Mucosa of gallbladder (tissue), 1 donor: Measurements from ENCODE around the gene MIF. TPM values are rescaled to one million over a fixed set of nuclear protein-coding genes. Genes with fewer than 3 reads are reported as not detected.
"Not testable (repeated sequence)": the region's sequence is repeated elsewhere in the genome, so short reads cannot be mapped to it uniquely, and the experiment has no call there.

ENCODE experiments used
- DNase-seq: peaks from one replicate; pipeline ENCODE4 v3.0.0-alpha.2; 2020; ENCODE audit warnings: low spot score
- total RNA-seq: library from RNA; stranded (reverse); gene quantifications from one replicate; pipeline ENCODE4 v1.2.1, GENCODE V29; 2021
- donor health status: DM: no; HTN: no; CAD: no.

MIF gene
- total RNA-seq, 1 donor from 2014 or later = 668 TPM

- no peak for DNase-seq
These were observed 18.4 kb upstream of the MIF start for GRCh38 chr22:23875801-23876200.

DNA sequence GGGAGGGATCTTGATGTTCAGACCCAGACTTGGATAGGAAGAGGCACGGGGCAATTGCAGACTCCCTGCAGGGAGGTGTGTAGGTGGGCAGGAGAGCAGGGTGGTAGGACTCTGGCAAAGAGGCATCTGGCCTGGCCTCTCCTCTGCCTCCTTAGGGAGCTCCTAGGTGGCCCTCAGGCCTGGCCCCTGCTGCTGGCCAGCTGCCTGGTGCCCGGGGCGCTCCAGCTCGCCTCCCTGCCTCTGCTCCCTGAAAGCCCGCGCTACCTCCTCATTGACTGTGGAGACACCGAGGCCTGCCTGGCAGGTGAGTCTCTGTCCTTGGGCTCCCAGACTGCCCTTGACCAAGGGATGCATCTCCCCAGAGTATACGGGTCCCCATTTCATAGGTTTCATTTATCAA, 16.6 kb upstream of the MIF start:
- no peak for DNase-seq

DNA sequence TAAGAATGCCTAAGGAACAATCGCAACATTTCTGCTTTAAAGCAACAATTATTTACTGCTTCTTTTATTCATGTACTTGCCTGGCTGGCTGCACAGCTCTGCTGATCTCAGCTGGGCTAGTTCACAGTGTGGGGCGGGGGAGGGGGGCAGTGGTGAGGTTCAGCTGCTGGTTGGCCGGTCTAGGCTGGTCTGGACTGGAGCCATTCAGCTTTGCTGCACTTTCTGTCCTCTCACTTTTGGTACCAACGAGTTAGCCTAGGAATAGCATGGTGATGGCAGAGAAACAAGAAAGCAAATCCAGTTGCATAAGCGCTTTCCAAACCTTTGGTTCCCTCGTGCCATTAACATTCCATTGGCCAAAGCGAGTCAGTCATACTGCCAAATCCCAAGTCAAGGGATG, 16.0 kb upstream of the MIF start:
- DNase-seq = no peak

DNA sequence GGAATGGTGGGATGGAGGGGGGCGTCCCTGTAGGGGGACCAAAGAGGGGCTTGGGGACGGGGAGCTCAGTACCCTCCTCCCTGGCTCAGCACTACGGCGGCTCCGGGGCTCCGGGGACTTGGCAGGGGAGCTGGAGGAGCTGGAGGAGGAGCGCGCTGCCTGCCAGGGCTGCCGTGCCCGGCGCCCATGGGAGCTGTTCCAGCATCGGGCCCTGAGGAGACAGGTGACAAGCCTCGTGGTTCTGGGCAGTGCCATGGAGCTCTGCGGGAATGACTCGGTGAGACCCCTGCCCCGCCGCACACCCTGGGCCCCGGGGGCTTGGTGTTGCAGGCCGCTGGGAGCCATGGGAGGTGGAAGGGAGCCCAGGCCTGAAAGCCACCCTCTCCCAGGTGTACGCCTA, 11.8 kb upstream of the MIF start:
- DNase-seq = no peak

DNA sequence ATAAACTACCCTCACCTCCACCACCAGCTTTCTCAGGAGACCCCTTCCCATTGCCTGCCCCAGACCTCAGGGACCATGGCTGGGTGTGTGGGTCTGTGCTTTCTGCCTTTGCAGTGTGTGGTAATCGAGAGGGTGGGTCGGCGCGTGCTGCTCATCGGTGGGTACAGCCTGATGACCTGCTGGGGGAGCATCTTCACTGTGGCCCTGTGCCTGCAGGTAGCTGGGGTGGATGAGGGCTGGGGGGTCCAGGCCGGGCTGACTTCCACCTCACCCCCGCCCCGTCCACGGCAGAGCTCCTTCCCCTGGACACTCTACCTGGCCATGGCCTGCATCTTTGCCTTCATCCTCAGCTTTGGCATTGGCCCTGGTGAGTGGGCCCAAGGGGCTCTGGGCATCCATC, 10.5 kb upstream of the MIF start:
- DNase-seq = no peak

DNA sequence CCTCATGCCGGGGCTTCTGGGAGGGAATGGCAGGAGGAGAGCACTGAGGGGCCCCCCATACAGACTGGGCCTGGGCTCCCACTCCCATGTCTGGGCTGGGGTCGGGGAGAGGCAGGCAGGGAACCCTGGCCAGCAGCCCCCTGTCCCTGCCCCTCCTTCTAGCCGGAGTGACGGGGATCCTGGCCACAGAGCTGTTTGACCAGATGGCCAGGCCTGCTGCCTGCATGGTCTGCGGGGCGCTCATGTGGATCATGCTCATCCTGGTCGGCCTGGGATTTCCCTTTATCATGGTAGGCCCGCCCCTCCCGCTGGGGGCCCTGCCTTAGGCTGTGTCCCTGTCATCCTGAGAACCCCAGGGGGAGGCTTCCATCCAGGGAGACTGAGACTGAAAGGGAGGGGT, 10.0 kb upstream of the MIF start:
- DNase-seq = no peak

DNA sequence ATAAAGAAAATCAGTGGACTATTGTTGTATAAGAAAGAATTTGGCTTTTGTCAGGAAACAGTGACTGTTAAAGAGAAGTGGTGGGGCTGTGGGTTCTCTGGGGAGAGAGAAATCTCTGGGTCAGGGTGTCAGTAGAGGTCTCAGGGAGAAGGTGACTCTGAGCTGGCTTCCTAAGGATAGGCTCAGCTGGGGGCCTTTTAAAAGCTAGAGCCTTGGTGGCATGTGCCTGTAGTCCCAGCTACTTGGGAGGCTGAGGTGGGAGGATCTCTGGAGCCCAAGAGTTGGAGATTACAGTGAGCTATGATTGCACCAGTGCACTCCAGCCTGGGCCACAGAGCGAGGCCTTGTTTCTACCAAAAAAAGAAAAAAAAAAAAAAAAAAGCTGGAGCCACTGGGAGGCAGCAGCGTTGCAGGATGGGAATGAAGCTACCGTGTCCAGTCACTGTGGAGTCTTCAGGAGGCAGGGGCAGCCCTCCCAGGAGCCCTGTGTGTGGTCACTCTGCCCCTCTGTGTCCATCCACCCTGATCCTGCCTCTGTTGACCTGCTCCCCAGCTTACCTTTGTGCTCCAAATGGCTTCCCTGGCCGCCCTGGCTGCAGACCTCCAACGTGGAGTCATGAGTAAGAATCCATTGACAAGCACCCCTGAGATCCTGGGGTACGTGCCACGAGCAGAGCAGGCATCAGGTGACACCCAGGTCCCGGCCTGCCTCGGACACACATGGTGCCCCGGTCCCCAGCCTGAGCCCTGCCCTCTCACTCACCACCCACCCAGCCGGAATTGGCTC, 5.4 kb upstream of the MIF start:
- DNase-seq = no peak

DNA sequence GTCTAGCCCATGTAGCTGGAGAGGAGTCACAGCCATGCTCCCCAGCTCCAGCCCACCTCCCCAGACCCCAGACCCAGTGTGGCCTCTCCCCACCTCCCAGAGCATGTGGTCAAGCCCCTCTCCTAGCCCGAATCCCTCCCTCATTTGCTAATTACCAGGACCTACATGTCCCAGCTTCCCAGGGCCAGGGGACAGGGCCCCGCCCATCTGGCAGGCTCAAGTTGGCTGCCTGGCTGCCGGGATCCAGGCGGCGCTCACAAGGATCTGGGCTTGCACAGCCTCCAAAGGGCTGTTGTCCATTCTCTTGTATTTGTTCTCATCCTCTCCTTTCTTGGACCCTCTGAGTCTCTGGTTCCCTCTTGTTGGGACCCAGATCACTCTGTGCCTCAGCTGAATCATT, 4.6 kb upstream of the MIF start:
- no peak for DNase-seq

- DNase-seq = no peak
These were observed 2.5 kb upstream of the MIF start for GRCh38 chr22:23891726-23892125.

GRCh38 chr22:23892130-23892529, 2.1 kb upstream of the MIF start:
- no peak for DNase-seq

- no peak for DNase-seq
These were observed 1.5 kb upstream of the MIF start for GRCh38 chr22:23892706-23893105.

DNA sequence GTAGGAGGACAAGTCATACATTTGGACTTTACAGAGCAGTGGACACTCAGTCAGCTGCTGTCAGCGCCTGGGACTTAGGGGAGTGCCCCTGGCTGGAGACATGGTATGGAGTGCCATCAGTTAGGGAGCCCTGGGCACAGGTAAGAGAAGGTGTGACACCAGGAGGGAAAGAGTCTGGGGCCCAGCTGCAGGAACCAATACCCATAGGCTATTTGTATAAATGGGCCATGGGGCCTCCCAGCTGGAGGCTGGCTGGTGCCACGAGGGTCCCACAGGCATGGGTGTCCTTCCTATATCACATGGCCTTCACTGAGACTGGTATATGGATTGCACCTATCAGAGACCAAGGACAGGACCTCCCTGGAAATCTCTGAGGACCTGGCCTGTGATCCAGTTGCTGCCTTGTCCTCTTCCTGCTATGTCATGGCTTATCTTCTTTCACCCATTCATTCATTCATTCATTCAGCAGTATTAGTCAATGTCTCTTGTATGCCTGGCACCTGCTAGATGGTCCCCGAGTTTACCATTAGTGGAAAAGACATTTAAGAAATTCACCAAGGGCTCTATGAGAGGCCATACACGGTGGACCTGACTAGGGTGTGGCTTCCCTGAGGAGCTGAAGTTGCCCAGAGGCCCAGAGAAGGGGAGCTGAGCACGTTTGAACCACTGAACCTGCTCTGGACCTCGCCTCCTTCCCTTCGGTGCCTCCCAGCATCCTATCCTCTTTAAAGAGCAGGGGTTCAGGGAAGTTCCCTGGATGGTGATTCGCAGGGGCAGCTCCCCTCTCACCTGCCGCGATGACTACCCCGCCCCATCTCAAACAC, 850 bp upstream of the MIF start:
- no peak for DNase-seq

DNA sequence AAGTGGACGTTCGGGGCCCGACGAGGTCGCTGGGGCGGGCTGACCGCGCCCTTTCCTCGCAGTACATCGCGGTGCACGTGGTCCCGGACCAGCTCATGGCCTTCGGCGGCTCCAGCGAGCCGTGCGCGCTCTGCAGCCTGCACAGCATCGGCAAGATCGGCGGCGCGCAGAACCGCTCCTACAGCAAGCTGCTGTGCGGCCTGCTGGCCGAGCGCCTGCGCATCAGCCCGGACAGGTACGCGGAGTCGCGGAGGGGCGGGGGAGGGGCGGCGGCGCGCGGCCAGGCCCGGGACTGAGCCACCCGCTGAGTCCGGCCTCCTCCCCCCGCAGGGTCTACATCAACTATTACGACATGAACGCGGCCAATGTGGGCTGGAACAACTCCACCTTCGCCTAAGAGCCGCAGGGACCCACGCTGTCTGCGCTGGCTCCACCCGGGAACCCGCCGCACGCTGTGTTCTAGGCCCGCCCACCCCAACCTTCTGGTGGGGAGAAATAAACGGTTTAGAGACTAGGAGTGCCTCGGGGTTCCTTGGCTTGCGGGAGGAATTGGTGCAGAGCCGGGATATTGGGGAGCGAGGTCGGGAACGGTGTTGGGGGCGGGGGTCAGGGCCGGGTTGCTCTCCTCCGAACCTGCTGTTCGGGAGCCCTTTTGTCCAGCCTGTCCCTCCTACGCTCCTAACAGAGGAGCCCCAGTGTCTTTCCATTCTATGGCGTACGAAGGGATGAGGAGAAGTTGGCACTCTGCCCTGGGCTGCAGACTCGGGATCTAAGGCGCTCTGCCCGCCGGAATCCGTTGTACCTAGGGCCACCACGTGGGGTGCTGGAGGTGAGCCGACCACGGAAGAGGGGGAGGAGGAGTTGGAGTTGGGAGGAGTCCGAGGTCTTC, 771 bp downstream of the MIF start:
- DNase-seq = peak; percentile 75

DNA sequence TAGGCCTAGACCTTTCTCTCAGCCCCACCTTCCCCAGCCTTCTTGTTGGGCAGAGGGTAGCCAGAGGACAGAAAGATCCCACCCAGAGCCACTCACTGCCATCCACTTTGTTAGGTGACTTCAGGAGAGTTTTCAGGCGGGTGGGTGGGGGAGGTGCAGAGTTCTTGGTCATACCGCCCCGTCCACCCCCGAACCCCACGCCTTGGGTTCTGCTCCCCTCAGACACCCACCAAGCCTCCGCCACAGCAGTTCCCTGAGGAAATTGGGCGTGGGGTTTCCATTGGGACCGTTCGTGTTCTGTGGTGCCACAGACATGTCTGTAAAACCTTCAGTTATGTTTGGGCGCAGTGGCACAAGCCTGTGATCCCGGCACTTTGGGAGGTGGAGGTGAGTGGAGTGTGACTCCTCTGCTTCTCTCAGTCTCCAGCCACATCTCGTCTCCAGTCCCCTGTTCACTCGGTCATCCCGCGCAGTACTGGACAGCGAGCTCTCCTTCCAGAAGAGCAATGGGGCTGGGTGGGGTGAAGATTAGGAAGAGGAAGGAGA, 1.5 kb downstream of the MIF start:
- DNase-seq = no peak

- no peak for DNase-seq
These were observed 2.0 kb downstream of the MIF start for GRCh38 chr22:23896166-23896522.

GRCh38 chr22:23896523-23897186, 2.5 kb downstream of the MIF start:
- DNase-seq = no peak

- DNase-seq = no peak
These were observed 3.1 kb downstream of the MIF start for GRCh38 chr22:23897320-23897719.

DNA sequence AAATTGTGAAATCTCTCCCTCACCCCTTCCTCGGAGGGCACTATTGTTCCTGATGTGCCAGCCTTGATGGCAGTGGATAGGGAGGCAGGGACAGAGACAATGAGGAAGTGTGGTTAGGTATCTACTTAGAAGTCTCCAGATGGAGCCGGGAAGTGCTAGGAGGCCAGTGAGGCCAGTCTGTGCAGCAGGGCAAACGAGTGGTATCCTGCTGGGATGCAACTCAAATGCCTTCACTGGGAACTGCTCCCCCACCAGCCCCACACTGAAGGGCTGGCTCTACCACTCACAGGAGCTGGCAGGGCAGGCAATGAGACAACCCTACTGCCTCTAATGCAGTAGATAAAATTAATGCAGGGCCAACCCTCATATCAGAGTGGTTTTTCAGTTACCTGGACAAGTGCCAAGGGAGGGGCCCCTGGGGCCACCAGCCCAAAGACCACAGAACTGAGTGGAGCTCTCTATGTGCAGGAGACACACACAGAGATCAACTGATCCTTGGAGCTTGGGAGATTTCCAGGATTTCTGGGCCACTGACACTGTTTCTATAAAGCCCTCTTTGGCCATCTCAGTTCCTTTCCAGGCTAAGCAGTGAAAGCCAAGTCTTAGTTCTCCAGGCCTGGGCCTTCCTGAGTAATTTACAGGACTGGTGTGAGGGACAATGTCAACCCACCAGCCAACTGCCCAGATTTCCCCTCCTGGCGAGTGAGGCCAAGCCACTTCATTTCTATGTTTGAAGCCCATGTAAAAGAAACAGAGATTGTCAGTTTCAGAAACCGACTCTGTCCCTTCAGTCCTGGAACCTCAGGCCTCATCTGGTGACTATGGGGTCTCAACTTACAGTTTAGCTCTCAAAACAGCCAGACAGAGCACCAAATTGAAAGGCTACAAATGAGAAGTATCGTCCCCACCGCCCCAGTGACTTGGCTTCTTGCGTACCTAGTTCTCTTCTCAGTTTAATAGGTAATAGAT, 4.1 kb downstream of the MIF start:
- no peak for DNase-seq

DNA sequence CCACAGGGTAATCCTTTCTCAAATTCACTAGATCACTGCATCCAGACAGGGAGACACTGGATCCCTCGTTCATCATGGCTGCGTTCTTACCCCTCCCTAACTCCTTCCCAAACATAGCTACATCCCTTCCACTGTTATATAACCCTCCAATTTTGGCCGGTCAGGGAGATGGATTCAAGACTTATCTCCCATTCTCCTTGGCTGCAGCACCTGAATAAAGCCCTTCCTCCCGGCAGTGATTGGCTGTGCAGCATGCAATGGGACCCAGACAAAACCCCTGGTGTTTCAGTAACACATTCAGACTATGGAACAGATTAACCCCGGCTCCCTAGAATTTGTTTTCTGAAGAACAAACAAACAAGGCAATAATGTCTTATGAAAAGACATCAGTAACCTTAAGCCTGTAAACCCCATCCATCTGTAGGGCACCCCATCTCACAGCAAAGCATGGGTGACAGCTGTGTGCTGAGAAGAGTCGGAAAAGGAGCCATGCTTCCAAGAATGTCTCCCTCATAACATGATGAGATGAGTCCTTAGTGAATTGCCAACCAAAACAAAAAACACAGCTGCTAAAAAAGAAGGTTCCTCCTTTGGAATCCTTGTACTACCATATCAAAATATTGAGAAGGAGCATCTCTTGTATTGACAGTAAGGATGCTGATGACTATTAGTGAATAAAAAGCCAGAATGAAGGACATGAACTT, 5.0 kb downstream of the MIF start:
- DNase-seq = no peak

DNA sequence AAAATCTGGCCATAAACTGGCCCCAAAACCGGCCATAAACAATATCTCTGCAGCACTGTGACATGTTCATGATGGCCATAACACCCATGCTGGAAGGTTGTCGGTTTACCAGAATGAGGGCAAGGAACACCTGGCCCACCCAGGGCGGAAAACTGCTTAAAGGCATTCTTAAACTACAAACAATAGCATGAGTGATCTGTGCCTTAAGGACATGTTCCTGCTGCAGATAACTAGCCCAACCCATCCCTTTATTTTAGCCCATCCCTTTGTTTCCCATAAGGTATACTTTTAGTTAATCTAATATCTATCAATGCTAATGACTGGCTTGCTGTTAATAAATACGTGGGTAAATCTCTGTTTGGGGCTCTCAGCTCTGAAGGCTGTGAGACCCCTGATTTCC, 6.0 kb downstream of the MIF start:
- DNase-seq = not testable (repeated sequence)
